HT1080 (cell line): ENCODE data around the gene CACNA1E. TPM values are rescaled to one million over a fixed set of nuclear protein-coding genes. Genes with fewer than 3 reads are reported as not detected.
A peak's percentile ranks its signal among the peaks of the same experiment; 100 is the strongest.
"Not testable (repeated sequence)": the region's sequence is repeated elsewhere in the genome, so short reads cannot be mapped to it uniquely, and the experiment has no call there.

Experiments
- DNase-seq: peaks from one replicate; pipeline ENCODE4 v3.0.0-alpha.2; 2015; ENCODE audit warnings: low read depth
- small RNA-seq: library from RNA; depleted of rRNA; stranded (forward); fragments of <200 nt; gene quantifications from one replicate; pipeline ENCODE3, GENCODE V24; 2014
- total RNA-seq: library from RNA; depleted of rRNA; stranded (reverse); fragments of >200 nt; shearing (Covaris generic); gene quantifications from 2 replicates; pipeline ENCODE4 v1.2.3, GENCODE V29; 2014

CACNA1E gene
- total RNA-seq, 1 experiment from 2014 or later: 0.29 TPM

DNA sequence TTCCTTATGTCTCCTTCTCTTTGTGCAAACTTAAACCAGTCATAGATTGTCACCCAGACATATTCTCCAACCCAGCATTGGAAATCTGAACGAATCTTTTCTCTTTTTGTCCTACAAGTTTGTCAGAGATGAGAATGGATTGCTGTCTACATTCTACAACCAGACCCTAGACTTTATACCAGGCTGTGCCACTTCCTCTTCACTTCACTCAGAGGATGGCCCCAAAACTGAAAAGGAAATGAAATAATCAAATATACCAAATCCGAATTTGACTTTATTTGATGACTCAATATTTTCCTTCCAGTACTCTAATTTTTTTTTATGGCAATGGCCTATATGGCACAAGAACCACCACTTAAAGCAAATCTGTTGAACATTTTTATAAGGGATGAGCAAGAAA, 321.7 kb downstream of the CACNA1E start:
- peak; percentile 46 for DNase-seq

DNA sequence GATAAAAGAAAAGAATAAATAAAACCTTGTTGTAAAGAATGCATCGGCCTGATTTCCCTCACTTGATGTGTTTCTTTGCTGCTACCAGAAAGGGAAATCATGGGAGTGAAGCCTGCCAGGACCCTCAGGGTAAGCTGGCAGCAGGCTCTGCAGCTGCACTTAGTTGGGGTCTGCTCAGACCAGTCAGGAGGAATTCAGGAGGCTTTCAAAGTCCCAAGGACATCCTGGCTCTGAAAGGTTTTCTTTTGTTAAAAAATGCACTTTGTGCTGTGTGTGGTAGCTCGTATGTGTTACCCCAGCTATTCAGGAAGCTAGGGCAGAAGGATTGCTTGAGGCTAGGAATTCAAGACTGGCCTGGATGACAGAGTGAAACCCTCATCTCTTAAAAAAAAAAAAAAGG, 323.4 kb downstream of the CACNA1E start:
- DNase-seq: no peak

DNA sequence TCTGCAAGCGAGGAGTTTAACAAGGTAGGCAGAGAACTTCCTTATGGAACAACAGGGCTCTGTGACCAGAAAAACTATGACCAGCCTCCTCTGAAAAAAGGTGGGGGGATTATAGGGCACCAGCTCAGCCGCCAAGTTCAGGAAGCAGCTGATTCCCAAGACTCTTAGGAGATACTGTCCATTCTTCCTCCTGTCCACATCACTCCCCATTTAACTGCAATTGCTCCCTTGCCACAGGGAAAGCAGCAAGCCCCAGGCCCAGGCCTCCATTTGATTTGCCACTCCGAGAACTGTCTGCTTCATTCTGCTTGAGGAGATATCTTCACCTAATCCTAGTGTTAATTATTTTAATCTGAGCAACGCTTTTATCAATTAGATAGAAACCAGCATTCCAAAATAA, 323.9 kb downstream of the CACNA1E start:
- no peak for DNase-seq

DNA sequence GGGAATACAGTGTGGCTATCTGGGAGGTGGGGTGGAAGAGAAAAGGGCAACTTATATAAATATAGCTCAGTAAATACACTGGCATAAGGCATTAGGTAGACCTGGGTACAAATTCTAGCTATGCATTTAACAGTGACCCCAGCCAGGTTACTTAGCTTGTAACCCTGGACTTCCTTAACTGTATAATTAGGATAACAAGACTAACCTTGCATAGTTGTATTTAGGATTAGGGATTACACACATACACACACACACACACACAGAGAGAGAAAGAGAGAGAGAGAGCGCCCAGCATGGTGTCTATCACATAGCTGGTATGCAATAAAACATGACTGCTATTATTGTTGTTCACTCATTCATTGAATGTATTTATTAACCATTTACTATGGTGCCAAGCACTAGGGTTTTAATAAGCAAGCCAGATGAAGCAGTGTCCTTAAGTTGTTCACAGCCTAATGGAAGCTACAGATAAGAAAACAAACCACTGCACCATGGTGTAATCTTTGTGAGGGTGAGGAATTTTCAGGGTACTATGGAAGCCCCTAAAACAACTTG, 326.8 kb downstream of the CACNA1E start:
- DNase-seq: no peak

DNA sequence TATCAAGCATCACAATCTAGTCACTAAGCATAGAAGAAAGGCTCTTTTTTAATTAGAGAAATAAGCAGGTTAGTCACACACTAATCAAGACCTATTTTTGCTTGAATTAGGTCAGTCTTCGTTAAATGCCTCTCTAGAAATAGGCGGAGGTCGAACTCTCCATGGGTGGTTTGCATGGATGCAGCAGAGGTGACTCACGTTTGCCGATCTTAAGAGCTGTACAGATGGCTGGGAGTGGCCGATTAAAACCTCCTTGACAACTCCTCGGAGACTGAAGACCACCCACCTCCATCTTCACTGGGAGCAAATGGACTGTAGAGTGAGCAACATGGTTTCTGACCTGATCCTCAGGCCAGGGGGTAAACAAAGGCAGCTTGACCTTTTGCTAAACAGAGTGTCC, 328.9 kb downstream of the CACNA1E start:
- peak; percentile 51 for DNase-seq

DNA sequence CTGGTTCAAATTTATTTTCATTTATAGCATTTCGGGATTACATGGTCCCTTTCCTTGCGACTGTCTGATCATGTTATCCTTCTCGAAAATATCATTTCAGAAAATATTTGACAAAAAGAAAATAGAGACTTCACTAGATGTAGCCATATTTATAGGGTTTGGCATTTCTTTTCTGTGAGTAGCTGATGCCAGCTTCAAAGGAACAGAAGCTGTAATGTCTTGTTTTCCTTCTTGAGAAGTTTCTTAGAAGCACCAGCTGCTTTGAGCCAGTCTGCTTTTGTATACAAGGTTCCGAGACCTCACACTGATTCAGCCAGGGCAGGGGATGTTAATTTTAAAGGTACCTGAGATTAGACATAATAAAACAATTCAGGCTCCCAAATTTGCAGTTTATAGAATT, 329.9 kb downstream of the CACNA1E start:
- DNase-seq: no peak

DNA sequence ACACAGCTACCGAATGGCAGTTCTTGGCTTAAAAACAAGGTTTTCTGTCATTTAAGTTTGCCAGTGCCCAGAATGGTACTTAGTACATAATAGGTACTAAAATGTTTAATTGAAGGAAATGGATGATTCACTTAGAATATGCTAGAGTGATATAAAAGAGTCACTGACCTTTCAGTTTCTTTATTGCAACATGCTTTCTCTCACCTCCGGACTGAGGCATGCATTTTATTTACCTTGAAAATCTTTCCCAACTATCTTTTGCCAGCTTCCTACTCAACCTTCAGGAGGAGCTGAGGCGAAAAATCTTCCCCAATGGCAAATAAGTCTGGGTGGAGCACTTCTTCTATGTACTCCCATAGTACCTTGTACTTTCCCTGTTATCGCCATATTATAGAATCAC, 333.3 kb downstream of the CACNA1E start:
- DNase-seq: no peak

DNA sequence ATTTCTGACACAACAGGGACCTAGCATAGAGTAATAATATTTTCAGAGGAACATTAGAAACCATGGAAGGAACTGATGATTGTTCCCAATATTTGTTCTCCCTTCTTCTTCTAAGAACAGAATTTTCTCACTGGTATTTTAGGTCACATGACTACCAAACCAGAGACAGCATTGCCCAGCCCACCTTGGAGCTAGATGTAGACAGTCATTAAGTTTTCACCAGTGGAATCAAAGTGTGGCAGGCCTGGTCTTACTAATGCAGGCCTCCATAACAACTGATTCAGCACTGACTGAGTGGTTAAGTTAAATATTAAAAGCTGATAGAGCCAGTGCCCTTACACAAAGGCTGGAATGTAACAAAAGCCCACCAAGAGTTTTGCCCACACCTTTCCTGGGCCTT, 333.8 kb downstream of the CACNA1E start:
- no peak for DNase-seq

DNA sequence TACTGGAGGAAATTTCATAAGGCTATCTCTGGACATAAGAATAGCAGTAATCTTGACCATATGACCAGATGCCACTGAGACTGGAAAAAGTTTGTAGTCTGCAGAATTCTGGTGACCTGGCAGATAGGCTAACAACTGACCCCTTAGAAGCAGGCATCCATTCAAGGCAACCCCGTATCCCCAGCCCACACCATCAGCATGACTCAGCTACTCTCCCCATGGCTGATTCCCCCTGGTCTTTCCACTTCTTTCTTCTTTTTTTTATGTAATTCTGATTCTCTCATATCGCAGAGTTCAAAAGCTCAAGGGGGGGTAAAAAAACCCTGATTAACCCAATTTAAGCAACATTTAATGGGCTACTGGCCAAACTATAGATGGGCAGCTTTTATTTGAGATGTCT, 335.1 kb downstream of the CACNA1E start:
- no peak for DNase-seq

DNA sequence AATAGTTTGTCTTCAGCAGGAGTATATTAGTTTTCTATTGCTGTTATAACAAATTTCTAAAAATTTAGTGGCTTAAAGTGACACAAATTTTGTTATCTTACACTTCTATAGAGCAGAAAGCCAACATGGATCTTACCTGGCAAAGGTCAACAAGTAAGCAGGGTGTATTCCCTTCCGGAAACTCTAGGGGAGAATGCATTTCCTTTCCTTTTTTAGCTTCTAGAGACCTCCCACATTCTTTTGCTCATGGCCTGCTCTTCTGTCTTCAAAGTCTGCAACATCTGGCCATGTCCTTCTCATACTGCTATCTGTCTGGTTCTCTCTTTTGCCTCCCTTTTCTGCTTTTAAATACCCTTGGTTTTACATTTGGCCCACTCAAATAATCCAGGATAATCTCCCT, 335.6 kb downstream of the CACNA1E start:
- DNase-seq: no peak

DNA sequence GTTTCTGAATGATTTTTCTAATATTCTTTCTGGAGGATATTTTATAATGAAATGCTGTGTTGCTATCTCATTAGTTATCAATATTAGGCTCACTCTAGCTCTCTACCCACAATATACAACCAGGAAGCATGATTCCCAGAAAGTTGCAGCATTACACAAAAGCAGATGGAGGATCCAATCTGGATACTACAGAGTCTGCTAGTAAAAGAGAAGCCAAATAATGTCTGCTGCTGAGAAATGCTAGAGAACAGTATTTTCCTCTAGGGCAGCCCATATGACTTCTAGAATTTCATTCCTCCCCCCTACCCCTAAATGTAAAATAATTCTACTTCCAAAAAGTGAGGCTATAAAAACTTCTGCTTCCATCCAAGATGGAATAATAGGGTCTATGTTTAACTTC, 338.4 kb downstream of the CACNA1E start:
- DNase-seq: no peak

DNA sequence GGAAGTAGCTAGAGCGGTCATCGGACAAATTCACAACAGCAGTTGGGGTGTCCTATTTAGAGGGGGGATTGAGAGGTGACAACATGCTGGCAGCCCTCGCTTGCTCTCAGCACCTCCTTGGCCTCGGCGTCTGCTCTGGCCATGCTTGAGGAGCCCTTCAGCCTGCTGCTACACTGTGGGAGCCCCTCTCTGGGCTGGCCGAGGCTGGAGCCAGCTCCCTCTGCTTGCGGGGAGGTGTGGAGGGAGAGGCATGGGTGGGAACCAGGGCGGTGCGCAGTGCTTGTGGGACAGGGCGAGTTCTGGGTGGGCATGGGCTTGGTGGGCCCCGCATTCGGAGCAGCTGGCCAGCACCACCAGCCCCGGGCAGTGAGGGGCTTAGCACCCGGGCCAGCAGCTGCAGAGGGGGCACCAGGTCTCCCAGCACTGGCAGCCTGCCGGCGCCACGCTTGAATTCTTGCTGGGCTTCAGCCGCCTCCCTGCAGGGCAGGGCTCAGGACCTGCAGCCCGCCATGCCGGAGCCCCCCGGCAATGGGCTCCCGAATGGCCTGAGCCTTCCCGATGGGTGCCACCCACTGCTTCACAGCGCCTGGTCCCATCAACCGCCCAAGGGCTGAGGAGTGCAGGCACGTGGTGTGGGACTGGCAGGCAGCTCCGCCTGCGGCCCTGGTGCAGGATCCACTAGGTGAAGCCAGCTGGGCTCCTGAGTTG, 349.0 kb downstream of the CACNA1E start:
- DNase-seq: not testable (repeated sequence)

DNA sequence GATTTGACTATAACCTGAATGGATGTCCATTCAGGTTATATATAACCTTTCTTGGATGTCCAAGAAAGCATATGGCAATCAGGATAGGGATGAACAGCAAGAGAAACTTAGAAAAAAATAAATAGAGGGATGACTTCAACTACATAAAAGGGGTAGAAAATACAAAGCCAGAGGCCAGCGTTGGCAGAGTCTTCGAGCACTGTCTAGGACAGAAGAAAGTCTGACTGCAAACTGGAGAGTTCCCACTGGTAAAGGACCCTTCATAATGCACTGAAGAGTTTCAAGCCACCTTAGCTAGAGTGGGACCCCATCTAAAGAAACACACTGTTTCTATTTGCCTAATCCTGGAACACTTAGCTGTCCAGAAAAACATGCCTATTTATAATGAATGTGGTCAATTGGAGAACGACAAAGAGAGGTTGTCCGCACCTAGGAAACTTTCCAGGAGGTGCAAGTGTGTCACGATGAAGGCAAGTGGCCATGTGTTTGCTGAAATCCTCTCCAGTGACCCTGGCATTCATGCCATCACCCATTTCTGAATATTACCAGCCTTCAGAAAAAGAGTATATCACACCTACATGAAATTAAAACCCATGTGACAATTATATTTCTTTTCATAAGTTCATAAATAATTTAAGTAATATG, 362.8 kb downstream of the CACNA1E start:
- no peak for DNase-seq

DNA sequence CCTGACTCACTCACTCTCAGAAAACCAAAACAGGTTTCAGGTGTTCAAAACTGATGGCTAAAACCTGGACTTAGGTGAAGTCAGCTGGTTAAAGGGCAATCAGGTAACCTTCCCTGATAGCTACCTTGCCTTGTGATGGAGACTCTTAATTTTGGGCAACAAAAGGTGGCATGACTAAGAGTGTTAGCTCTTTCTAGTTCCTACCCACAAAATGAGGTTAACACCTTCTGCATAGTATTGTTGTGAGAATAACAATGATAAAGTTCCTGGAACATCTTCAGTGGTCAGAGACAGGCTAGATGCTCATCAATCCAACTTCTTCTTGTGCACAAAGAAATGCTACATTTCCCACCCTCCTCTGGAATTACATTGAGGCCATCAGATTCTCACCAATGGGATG, 363.4 kb downstream of the CACNA1E start:
- DNase-seq: no peak

DNA sequence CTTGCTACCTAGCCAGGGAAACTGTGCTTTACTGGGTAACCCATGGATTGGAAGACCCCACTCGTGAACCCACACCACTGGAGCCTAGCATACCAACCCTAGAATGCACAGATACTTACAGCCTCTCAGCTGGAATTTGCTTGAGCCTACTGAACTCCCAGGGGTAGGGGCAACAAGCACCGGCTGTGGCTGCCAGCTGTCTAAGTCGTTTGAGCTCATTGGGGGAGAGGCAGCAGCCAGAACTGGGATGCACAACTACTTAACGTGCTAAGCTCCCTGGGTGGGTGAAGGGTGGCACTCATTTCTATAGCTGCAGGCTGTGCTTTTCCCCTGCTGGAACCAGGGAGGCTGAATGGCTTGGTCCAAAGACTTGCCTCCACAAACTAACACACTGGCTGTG, 365.8 kb downstream of the CACNA1E start:
- no peak for DNase-seq

DNA sequence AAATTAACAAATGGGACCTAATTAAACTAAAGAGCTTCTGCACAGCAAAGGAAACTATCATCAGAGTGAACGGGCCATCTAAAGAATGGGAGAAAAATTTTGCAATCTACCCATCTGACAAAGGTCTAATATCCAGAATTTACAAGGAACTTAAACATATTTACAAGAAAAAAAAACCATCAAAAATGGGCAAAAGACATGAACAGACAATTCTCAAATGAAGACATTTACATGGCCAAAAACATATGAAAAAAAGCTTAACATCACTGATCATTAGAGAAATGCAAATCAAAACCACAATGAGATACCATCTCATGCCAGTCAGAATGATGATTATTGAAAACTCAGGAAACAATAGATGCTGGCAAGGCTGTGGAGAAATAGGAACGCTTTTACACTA, 370.9 kb downstream of the CACNA1E start:
- not testable (repeated sequence) for DNase-seq

DNA sequence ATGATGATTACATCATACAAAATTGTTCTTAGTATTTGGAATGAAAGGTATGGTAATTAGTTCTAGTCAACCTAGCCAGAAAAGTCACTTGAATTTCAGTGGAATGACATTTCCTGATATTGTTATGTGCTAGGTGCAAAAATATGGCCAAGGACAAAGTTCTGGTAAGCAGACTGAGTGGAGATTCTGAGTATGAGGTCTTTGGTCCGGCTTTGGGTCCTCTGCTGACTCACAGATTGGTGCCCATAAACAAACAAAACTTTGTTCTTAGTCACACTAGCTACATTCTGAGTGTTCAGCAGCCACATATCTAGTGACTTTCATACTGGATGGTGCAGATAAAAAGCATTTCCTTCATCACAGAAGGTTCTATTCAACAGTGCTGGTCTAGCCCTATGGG, 372.1 kb downstream of the CACNA1E start:
- DNase-seq: peak; percentile 26

Small RNAs within 50 kb of the gene (small RNA-seq; reads per million reads assigned to genes)
- not detected for gene RF00017
- not detected for gene RNA5SP70
